Transverse colon (tissue), 4 donors: ENCODE measurements around the gene KRT7. TPM values are rescaled to one million over a fixed set of nuclear protein-coding genes. Genes with fewer than 3 reads are reported as not detected.

Source experiments
- DNase-seq: peaks from one replicate; pipeline ENCODE4 v3.0.0-alpha.2; 2019
- H3K27ac ChIP-seq, 4 donors: fragments of 200-600 bp; sonication (generic); 2 replicates each; pipeline ENCODE4 v1.5.1; 2016 to 2018; ENCODE audit warnings: inconsistent platforms in 4 of 4
- H3K27me3 ChIP-seq: fragments of 200-600 bp; sonication (generic); 2 replicates; pipeline ENCODE4 v1.5.1; 2017; ENCODE audit warnings: inconsistent platforms
- H3K36me3 ChIP-seq, 4 donors: fragments of 200-600 bp; sonication (generic); 2 replicates each; pipeline ENCODE4 v1.5.1; 2017 to 2019; ENCODE audit warnings: inconsistent platforms in 4 of 4
- H3K4me1 ChIP-seq, 4 donors: fragments of 200-600 bp; sonication (generic); 2 replicates each; pipeline ENCODE4 v1.5.1; 2017 to 2020; ENCODE audit warnings: inconsistent platforms in 4 of 4
- H3K4me3 ChIP-seq, 4 donors: fragments of 200-600 bp; sonication (generic); 1 replicate in 1 of 4; 2 replicates in 3 of 4; pipeline versions ENCODE4 v1.5.1 to v1.6.1; 2017 to 2019; ENCODE audit warnings: inconsistent platforms in 4 of 4
- H3K9me3 ChIP-seq, 2 donors: fragments of 200-600 bp; sonication (generic); 2 replicates each; pipeline ENCODE4 v1.5.1; 2017 to 2019; ENCODE audit warnings: inconsistent platforms in 2 of 2
- EP300 ChIP-seq: sonication (generic); formaldehyde crosslinking; IDR thresholded peaks from one replicate; pipeline ENCODE4 v1.6.1; 2017; ENCODE audit warnings: antibody characterized with exemption, low read depth
- POLR2A ChIP-seq: fragments of 450-650 bp; IDR thresholded peaks from one replicate; pipeline ENCODE4 v1.6.1; 2016; ENCODE audit warnings: antibody characterized with exemption, mild to moderate bottlenecking, moderate library complexity
- POLR2AphosphoS5 ChIP-seq, 3 donors: sonication (generic); formaldehyde crosslinking; IDR thresholded peaks; one replicate each; pipeline ENCODE4 v1.6.1; 2016; ENCODE audit warnings: antibody characterized with exemption in 3 of 3
- WGBS, 2 donors: methylation state at CpG; one replicate each; pipeline ENCODE4 v1.1.5; 2018; ENCODE audit warnings: low coverage in 1 of 2; 5-methylcytosine and 5-hydroxymethylcytosine counted together
- in situ Hi-C, 4 donors: fragments of 200-750 bp; cut with MboI; loops; one replicate each; pipeline versions ENCODE4 v1.15.0 to v1.15.1; 2017; ENCODE audit warnings: low sequenced_read_pairs in 3 of 4, low pct_ligation_motif_present in 1 of 4, low pct_unique_long_range_greater_than_20kb in 1 of 4
- intact Hi-C: fragments of 100-400 bp; cut with DNase I; formaldehyde crosslinking; loops from one replicate; pipeline ENCODE4 v1.15.1; 2023; ENCODE audit warnings: low total_unique reads
- total RNA-seq, 4 donors: library from RNA; depleted of rRNA; stranded (reverse); fragments of >200 nt; gene quantifications; one replicate each; pipeline ENCODE4 v1.1.0, GENCODE V29; 2016
- TF ChIP-seq, protein P1 (sequence below), 5 experiments: fragments of 200-600 bp in 3 of 5; fragments of 450-650 bp in 2 of 5; sonication (generic) in 3 of 5; IDR thresholded peaks; 1 replicate in 2 of 5; 2 replicates in 3 of 5; pipeline ENCODE4 v1.5.1; 2016 to 2017; ENCODE audit warnings: antibody characterized with exemption in 5 of 5, inconsistent platforms in 3 of 5, mild to moderate bottlenecking in 2 of 5, moderate library complexity in 1 of 5

Gene KRT7
- total RNA-seq, 4 donors from 2014 or later = 0.75 to 1.6 (median 0.95) TPM; not detected in 1

DNA sequence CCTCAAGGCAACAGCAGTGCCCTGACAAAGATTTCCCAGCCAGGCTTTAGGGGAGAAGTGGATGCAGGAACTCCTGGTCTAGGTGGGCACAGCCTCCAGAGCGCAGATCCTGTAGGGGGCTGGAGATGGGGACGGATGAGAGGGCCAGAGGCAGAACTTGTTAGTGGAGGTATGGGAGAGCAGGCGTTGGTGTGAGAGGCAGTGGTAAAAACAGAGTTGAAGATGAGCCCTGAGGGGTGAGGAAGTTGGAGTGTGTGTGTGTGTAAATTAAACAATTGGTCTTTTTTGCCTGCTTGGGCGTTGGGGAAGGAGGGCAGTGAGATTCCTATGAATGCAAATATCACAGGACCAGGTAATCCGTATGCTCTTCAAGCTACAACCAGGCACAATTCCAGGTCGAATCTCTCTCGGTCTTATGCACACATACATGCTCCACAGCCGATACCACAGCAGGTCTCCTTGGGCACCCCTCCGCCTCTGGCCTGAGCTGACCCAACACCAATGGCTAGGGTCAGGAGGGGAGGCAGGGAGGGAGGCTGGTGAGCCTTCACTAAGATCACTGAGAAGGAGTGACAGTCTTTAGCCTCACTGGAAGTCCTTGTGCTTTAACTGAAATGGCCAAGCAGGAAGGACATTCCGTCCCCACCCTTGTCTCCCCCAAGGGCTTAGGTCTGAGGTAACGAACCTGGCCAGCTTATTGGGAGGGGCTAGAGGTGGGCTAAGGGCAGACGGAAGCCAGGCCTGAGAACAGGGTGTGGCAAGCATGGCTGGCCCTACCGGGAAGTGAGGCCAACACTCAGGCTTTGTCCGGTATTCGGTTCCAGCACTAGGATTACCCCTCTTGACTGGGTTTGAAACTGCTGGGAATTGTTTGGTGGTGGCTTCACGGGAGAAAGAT is 1.5 kb upstream of the KRT7 start:
- peak; percentile 36 for DNase-seq

DNA sequence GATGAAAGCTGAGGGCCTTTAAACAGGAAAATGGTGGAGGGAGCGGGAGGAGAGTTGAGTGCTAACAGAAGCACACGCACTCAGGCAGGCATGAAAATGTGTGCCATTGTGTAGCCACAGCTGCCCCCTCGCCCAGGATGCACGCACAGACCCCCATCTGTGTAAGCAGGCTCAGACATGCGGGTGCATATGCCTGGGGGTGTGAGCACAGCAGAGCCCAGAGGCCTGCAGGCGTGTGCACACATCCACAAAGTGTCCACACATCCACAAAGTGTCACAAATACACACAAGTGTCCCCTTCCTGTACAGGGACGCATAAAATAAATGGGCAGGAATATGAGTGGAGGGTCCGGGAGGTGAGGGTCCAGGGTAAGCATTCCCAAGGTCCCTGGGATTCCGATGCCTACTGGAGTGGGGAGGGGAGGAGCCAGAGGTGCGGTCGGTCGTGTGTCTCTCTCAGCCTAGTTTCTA is 805 bp upstream of the KRT7 start:
- Histone ChIP-seq H3K4me1 (peaks cover 0 to 27% (median 17%) of the 10 kb centered on the region in 4 donors), H3K27ac (no peak overlapping the region)
- no peak for DNase-seq

More for the DNA sequence above, 1.5 kb upstream of the KRT7 start:
- Histone ChIP-seq H3K36me3 (no peaks in the 10 kb centered on the region), H3K4me3 (no peak overlapping the region), H3K4me1 (peaks cover 0 to 27% (median 17%) of the 10 kb centered on the region in 4 donors), H3K27ac (no peak overlapping the region), H3K9me3 (no peaks in the 10 kb centered on the region), H3K27me3 (peaks cover 21% of the 10 kb centered on the region)
- in situ Hi-C loops = no loop called here
- TF ChIP-seq POLR2A (no peak), EP300 (no peak), POLR2AphosphoS5 (IDR thresholded peaks at IDR 0.05) (no peak)
- TF ChIP-seq, protein P1, sequence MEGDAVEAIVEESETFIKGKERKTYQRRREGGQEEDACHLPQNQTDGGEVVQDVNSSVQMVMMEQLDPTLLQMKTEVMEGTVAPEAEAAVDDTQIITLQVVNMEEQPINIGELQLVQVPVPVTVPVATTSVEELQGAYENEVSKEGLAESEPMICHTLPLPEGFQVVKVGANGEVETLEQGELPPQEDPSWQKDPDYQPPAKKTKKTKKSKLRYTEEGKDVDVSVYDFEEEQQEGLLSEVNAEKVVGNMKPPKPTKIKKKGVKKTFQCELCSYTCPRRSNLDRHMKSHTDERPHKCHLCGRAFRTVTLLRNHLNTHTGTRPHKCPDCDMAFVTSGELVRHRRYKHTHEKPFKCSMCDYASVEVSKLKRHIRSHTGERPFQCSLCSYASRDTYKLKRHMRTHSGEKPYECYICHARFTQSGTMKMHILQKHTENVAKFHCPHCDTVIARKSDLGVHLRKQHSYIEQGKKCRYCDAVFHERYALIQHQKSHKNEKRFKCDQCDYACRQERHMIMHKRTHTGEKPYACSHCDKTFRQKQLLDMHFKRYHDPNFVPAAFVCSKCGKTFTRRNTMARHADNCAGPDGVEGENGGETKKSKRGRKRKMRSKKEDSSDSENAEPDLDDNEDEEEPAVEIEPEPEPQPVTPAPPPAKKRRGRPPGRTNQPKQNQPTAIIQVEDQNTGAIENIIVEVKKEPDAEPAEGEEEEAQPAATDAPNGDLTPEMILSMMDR (IDR thresholded peaks at IDR 0.05) = no peak
- intact Hi-C loops = loop anchor here (5.0 kb wide), 1 partner anchor 239 kb away; no protein-coding TSS in a partner anchor
- 43 to 45% methylated on average over 1 to 15 of the region's 16 CpGs for WGBS, 2 donors

DNA sequence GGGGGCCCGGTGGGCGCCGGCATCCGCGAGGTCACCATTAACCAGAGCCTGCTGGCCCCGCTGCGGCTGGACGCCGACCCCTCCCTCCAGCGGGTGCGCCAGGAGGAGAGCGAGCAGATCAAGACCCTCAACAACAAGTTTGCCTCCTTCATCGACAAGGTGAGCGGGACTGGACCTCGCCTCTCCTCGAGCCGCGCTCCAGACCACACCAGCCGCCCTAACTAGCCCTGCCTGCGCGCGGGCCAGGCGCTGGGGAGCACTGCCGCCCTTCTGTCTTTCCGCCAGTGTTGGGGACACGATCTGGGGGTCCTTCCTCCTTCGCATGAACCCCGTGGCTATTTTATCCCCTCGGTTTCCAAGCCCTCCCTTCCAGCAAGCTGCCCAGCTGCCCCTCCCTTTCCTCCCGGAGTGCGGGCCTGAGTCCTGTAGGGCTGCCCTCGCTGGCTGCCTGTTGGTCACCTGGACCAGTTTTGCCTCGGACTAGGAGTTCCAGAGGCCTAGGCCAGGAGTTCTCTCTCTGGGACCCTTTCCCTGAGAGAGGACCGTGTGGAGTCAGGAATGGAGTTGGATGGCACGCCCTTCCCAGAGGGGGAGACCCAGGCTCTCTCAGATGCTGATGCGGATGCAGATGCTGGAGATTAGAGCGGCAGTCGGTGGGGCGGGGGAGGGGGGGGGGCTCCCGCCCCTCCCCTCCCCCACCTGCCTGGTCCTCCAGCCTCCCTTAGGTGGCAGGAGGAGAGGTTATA is 592 bp downstream of the KRT7 start:
- no peak overlapping the region for H3K27ac ChIP-seq
- H3K9me3 ChIP-seq = no peaks in the 10 kb centered on the region
- H3K27me3 ChIP-seq = peaks cover 21% of the 10 kb centered on the region
- TF ChIP-seq POLR2A (no peak), EP300 (no peak), POLR2AphosphoS5 (IDR thresholded peaks at IDR 0.05) (no peak)
- TF ChIP-seq, protein P1 (IDR thresholded peaks at IDR 0.05) = no peak
- WGBS, 2 donors = 48% methylated on average over 33 of the region's 40 CpGs; no CpG with 5 or more reads in 1 of the 2 donors
- intact Hi-C loops = loop anchor here (5.0 kb wide), 1 partner anchor 241 kb away; no protein-coding TSS in a partner anchor
- in situ Hi-C loops = no loop called here
- DNase-seq = no peak
- H3K4me1 ChIP-seq = peaks cover 0 to 27% (median 17%) of the 10 kb centered on the region in 4 donors
- no peak overlapping the region for H3K4me3 ChIP-seq
- H3K36me3 ChIP-seq = no peaks in the 10 kb centered on the region

More for the DNA sequence above, 805 bp upstream of the KRT7 start:
- intact Hi-C loops (loop anchor here (5.0 kb wide), 1 partner anchor 240 kb away; no protein-coding TSS in a partner anchor), in situ Hi-C loops (no loop called here)
- Histone ChIP-seq H3K27me3 (peaks cover 21% of the 10 kb centered on the region), H3K9me3 (no peaks in the 10 kb centered on the region), H3K36me3 (no peaks in the 10 kb centered on the region), H3K4me3 (no peak overlapping the region)
- TF ChIP-seq POLR2A = no peak
- TF ChIP-seq, protein P1 (IDR thresholded peaks at IDR 0.05) = no peak
- no peak for TF ChIP-seq EP300
- TF ChIP-seq POLR2AphosphoS5 (IDR thresholded peaks at IDR 0.05) = no peak
- 79 to 88% methylated on average over 3 to 12 of the region's 12 CpGs for WGBS, 2 donors
